Caco-2 (cell line): ENCODE data around the gene LMAN2L. TPM values are rescaled to one million over a fixed set of nuclear protein-coding genes. Genes with fewer than 3 reads are reported as not detected.

Experiments used
- BruUV-seq: library from RNA; stranded (reverse); fragments of 400-500 nt; replicated peaks from 2 replicates; lab custom pipeline; 2021; lab: Mats Ljungman, UMichigan
- CTCF ChIA-PET: fragments of 300-600 bp; sonication (Branson Sonifier 250); formaldehyde crosslinking; loops from one replicate; lab custom pipeline; 2022; ENCODE audit warnings: antibody characterized with exemption; lab: Charles Lee
- POLR2A ChIA-PET: fragments of 300-600 bp; sonication (Branson Sonifier 250); formaldehyde crosslinking; loops from one replicate; lab custom pipeline; 2022; ENCODE audit warnings: antibody characterized with exemption; lab: Charles Lee
- DNase-seq, 2 experiments: peaks; one replicate each; pipeline versions ENCODE4 v3.0.0 to v3.0.0-alpha.2; 2020 to 2022
- H3K27me3 ChIP-seq: replicated peaks from 2 replicates; pipeline ENCODE4 v1.6.0; 2011; ENCODE audit warnings: low read length; ENCODE audit not compliant: control insufficient read depth, insufficient read depth
- H3K36me3 ChIP-seq: 2 replicates; pipeline ENCODE4 v1.5.1; 2011; ENCODE audit warnings: low read length; ENCODE audit not compliant: control insufficient read depth, insufficient read depth
- H3K4me1 ChIP-seq: fragments of 250-450 bp; sonication (Bioruptor Pico); 2 replicates; pipeline ENCODE4 v1.5.1; 2020; ENCODE audit warnings: mild to moderate bottlenecking
- H3K4me3 ChIP-seq: 2 replicates; pipeline ENCODE4 v1.5.1; 2011; ENCODE audit warnings: low read depth, mild to moderate bottlenecking, control low read depth, low read length
- H3K9me3 ChIP-seq: fragments of 250-450 bp; sonication (Bioruptor Pico); 2 replicates; pipeline ENCODE4 v1.5.1; 2020; ENCODE audit warnings: mild to moderate bottlenecking, moderate library complexity
- H3K27ac Mint-ChIP-seq: one replicate; pipeline ENCODE4 v1.8.0; 2022; ENCODE audit warnings: mixed read lengths; ENCODE audit not compliant: unreplicated experiment
- H3K27me3 Mint-ChIP-seq: one replicate; pipeline ENCODE4 v1.8.0; 2022; ENCODE audit warnings: mixed read lengths; ENCODE audit not compliant: insufficient read depth, unreplicated experiment
- H3K36me3 Mint-ChIP-seq: one replicate; pipeline ENCODE4 v1.8.0; 2022; ENCODE audit warnings: mild to moderate bottlenecking, mixed read lengths; ENCODE audit not compliant: insufficient read depth, unreplicated experiment
- H3K4me1 Mint-ChIP-seq: one replicate; pipeline ENCODE4 v1.8.0; 2022; ENCODE audit warnings: low read depth, mixed read lengths; ENCODE audit not compliant: unreplicated experiment
- H3K4me3 Mint-ChIP-seq: one replicate; pipeline ENCODE4 v1.8.0; 2022; ENCODE audit warnings: mild to moderate bottlenecking, moderate library complexity, mixed read lengths; ENCODE audit not compliant: unreplicated experiment
- H3K9me3 Mint-ChIP-seq: one replicate; pipeline ENCODE4 v1.8.0; 2022; ENCODE audit warnings: mixed read lengths; ENCODE audit not compliant: unreplicated experiment
- CTCF ChIP-seq, 2 experiments: fragments of 200-600 bp in 1 of 2; IDR thresholded peaks; 1 replicate in 1 of 2; 2 replicates in 1 of 2; pipeline versions ENCODE4 v1.5.1 to v1.8.0; 2011 to 2022; ENCODE audit warnings: antibody characterized with exemption in 1 of 2, control low read depth in 1 of 2, inconsistent platforms in 1 of 2, low read depth in 1 of 2, low read length in 1 of 2, mild to moderate bottlenecking in 1 of 2, moderate library complexity in 1 of 2; ENCODE audit not compliant: insufficient read depth in 1 of 2, severe bottlenecking in 1 of 2, unreplicated experiment in 1 of 2
- intact Hi-C: fragments of 100-400 bp; cut with micrococcal nuclease; formaldehyde crosslinking; loops from one replicate; pipeline ENCODE4 v1.10.0; 2022; ENCODE audit not compliant: unreplicated experiment
- total RNA-seq: library from RNA; stranded (reverse); gene quantifications from 2 replicates; pipeline ENCODE4 v1.2.3, GENCODE V29; 2022

LMAN2L gene
- total RNA-seq, 1 experiment from 2014 or later = 27.4 TPM

- H3K9me3 Mint-ChIP-seq = no peaks in the 10 kb centered on the region
- H3K27ac Mint-ChIP-seq = no peak overlapping the region
- no peaks in the 10 kb centered on the region for H3K9me3 ChIP-seq
- no peaks in the 10 kb centered on the region for H3K27me3 ChIP-seq
- no peak for TF ChIP-seq CTCF (IDR thresholded peaks at IDR 0.05; ENCODE audit: insufficient read depth in 1 of 2, low read depth in 1 of 2, low read length in 1 of 2, severe bottlenecking in 1 of 2, unreplicated experiment in 1 of 2)
- H3K4me1 Mint-ChIP-seq = no peaks in the 10 kb centered on the region
- no TSS peak for BruUV-seq
- peaks cover 21% of the 10 kb centered on the region for H3K36me3 Mint-ChIP-seq
- DNase-seq = no peak
- H3K4me3 ChIP-seq = no peak overlapping the region
- intact Hi-C loops = no loop called here
- no peak overlapping the region for H3K4me3 Mint-ChIP-seq
- H3K27me3 Mint-ChIP-seq = no peaks in the 10 kb centered on the region
- CTCF ChIA-PET = no interaction called here
- POLR2A ChIA-PET = no interaction called here
- H3K36me3 ChIP-seq = peaks cover 2% of the 10 kb centered on the region; the same call in 1 of the 2 replicates
- H3K4me1 ChIP-seq = no peaks in the 10 kb centered on the region
Measured at GRCh38 chr2:96703021-96703751, 36.7 kb downstream of the LMAN2L start.

GRCh38 chr2:96702098-96702785, 37.6 kb downstream of the LMAN2L start:
- intact Hi-C loops = no loop called here
- TF ChIP-seq CTCF (IDR thresholded peaks at IDR 0.05; ENCODE audit: insufficient read depth in 1 of 2, low read depth in 1 of 2, low read length in 1 of 2, severe bottlenecking in 1 of 2, unreplicated experiment in 1 of 2) = no peak
- peaks cover 21% of the 10 kb centered on the region for H3K36me3 Mint-ChIP-seq
- no peaks in the 10 kb centered on the region for H3K9me3 Mint-ChIP-seq
- Histone ChIP-seq H3K4me1 (no peaks in the 10 kb centered on the region), H3K36me3 (no peaks in the 10 kb centered on the region; the same call in 1 of the 2 replicates), H3K27me3 (no peaks in the 10 kb centered on the region), H3K4me3 (no peak overlapping the region), H3K9me3 (no peaks in the 10 kb centered on the region)
- H3K4me1 Mint-ChIP-seq = no peaks in the 10 kb centered on the region
- no peak overlapping the region for H3K4me3 Mint-ChIP-seq
- H3K27me3 Mint-ChIP-seq = no peaks in the 10 kb centered on the region
- BruUV-seq = no TSS peak
- no peak overlapping the region for H3K27ac Mint-ChIP-seq
- CTCF ChIA-PET = interaction anchor here (0.5 kb wide), 1 partner anchor 58 kb away, joined by 3 read pairs; no protein-coding TSS in a partner anchor
- POLR2A ChIA-PET = no interaction called here
- DNase-seq = no peak

GRCh38 chr2:96701636-96702035, 38.2 kb downstream of the LMAN2L start:
- H3K27ac Mint-ChIP-seq = no peak overlapping the region
- H3K4me1 Mint-ChIP-seq = no peaks in the 10 kb centered on the region
- no peak for TF ChIP-seq CTCF (IDR thresholded peaks at IDR 0.05; ENCODE audit: insufficient read depth in 1 of 2, low read depth in 1 of 2, low read length in 1 of 2, severe bottlenecking in 1 of 2, unreplicated experiment in 1 of 2)
- ChIA-PET CTCF (interaction anchor here (0.5 kb wide), 1 partner anchor 59 kb away, joined by 3 read pairs; no protein-coding TSS in a partner anchor), POLR2A (interaction anchor here (0.5 kb wide), 1 partner anchor 367 kb away, joined by 3 read pairs; no protein-coding TSS in a partner anchor)
- no peaks in the 10 kb centered on the region for H3K27me3 Mint-ChIP-seq
- no TSS peak for BruUV-seq
- intact Hi-C loops = no loop called here
- no peak for DNase-seq
- no peak overlapping the region for H3K4me3 Mint-ChIP-seq
- Histone ChIP-seq H3K36me3 (no peaks in the 10 kb centered on the region; the same call in 1 of the 2 replicates), H3K4me1 (no peaks in the 10 kb centered on the region), H3K4me3 (no peak overlapping the region), H3K27me3 (no peaks in the 10 kb centered on the region), H3K9me3 (no peaks in the 10 kb centered on the region)
- no peaks in the 10 kb centered on the region for H3K9me3 Mint-ChIP-seq
- peaks cover 15% of the 10 kb centered on the region for H3K36me3 Mint-ChIP-seq
